K562 (cell line): ENCODE data around the gene EXOC4. TPM values are rescaled to one million over a fixed set of nuclear protein-coding genes. Genes with fewer than 3 reads are reported as not detected.

ENCODE experiments used
- ATAC-seq: fragments of 200-7000 bp; cut with Tn5 transposase; 3 replicates; pipeline ENCODE4 v1.9.1; 2020; ENCODE audit warnings: moderate library complexity
- BruUV-seq: library from RNA; stranded (reverse); fragments of 400-500 nt; replicated peaks from 2 replicates; lab custom pipeline; 2021; lab: Mats Ljungman, UMichigan
- CTCF ChIA-PET: fragments of 300-600 bp; formaldehyde crosslinking; extraction: SDS; loops from one replicate; lab custom pipeline; 2021; ENCODE audit warnings: low intra/inter-chr PET ratio; lab: Yijun Ruan, JAX
- POLR2A ChIA-PET: fragments of 300-600, 350-650 bp; sonication (Branson Sonifier 250); formaldehyde crosslinking; extraction: SDS; loops from one replicate; lab custom pipeline; 2021; ENCODE audit warnings: antibody characterized with exemption, inconsistent platforms; lab: Yijun Ruan, JAX
- DNase-seq, 4 experiments: peaks; one replicate each; pipeline versions ENCODE4 v3.0.0 to v3.0.0-alpha.2; 2011 to 2018; ENCODE audit warnings: low spot score in 3 of 4, mixed read lengths in 3 of 4; ENCODE audit errors: extremely low read depth in 1 of 4
- FAIRE-seq: peaks from 2 replicates; lab custom pipeline; 2011; peaks lifted over from hg19 to GRCh38; lab: Jason Lieb, UNC
- H2AFZ ChIP-seq: 2 replicates; pipeline ENCODE4 v1.6.0; 2011; ENCODE audit warnings: low read depth, low read length, control low read depth, inconsistent platforms
- H3K27ac ChIP-seq: fragments of 200-600 bp; 3 replicates; pipeline ENCODE4 v1.8.0; 2011; ENCODE audit warnings: low read depth, mild to moderate bottlenecking, control low read depth, inconsistent platforms, low read length, moderate library complexity, mixed read lengths; ENCODE audit errors: extremely low read depth
- H3K27me3 ChIP-seq, 2 experiments: fragments of 300-600 bp in 1 of 2; 2 replicates in 1 of 2; 3 replicates in 1 of 2; pipeline versions ENCODE4 v1.6.0 to v1.8.0; 2011; ENCODE audit warnings: inconsistent platforms in 2 of 2, low read length in 2 of 2, mild to moderate bottlenecking in 1 of 2, mixed read lengths in 1 of 2, moderate library complexity in 1 of 2; ENCODE audit not compliant: control insufficient read depth in 2 of 2, insufficient read depth in 2 of 2
- H3K36me3 ChIP-seq: fragments of 300-600 bp; 3 replicates; pipeline ENCODE4 v1.8.0; 2011; ENCODE audit warnings: mild to moderate bottlenecking, low read length, inconsistent platforms; ENCODE audit not compliant: control insufficient read depth, insufficient read depth
- H3K4me1 ChIP-seq, 2 experiments: fragments of 200-600 bp in 1 of 2; replicated peaks in 1 of 2; 2 replicates in 1 of 2; 3 replicates in 1 of 2; pipeline versions ENCODE4 v1.5.1 to v1.8.0; 2011; ENCODE audit warnings: inconsistent platforms in 2 of 2, low read length in 2 of 2, mild to moderate bottlenecking in 1 of 2, mixed read lengths in 1 of 2, moderate library complexity in 1 of 2; ENCODE audit not compliant: control insufficient read depth in 2 of 2, insufficient read depth in 2 of 2
- H3K4me2 ChIP-seq: 2 replicates; pipeline ENCODE4 v1.6.1; 2011; ENCODE audit warnings: low read length, control low read depth, inconsistent platforms, mixed read lengths; ENCODE audit not compliant: insufficient read depth
- H3K4me3 ChIP-seq: fragments of 200-600 bp; sonication (generic), shearing (Covaris generic); 2 replicates; pipeline ENCODE4 v1.5.1; 2016; ENCODE audit warnings: control low read depth, inconsistent platforms
- H3K79me2 ChIP-seq: fragments of 200-600 bp; 3 replicates; pipeline ENCODE4 v1.8.0; 2011; ENCODE audit warnings: low read length, inconsistent platforms; ENCODE audit not compliant: control insufficient read depth, insufficient read depth
- H3K9ac ChIP-seq, 2 experiments: 2 replicates each; pipeline versions ENCODE4 v1.6.0 to v1.6.1; 2011; ENCODE audit warnings: low read depth in 2 of 2, low read length in 2 of 2, control low read depth in 1 of 2, inconsistent platforms in 1 of 2, mild to moderate bottlenecking in 1 of 2, mixed read lengths in 1 of 2; ENCODE audit not compliant: insufficient read depth in 1 of 2
- H3K9me1 ChIP-seq: one replicate; pipeline ENCODE4 v1.6.0; 2011; ENCODE audit warnings: inconsistent platforms, mild to moderate bottlenecking, low read length, moderate library complexity; ENCODE audit not compliant: control insufficient read depth, insufficient read depth
- H3K9me3 ChIP-seq: replicated peaks from 2 replicates; pipeline ENCODE4 v1.5.1; 2011; ENCODE audit warnings: low read depth, low read length, inconsistent platforms; ENCODE audit not compliant: control insufficient read depth, insufficient read depth
- H4K20me1 ChIP-seq: replicated peaks from 2 replicates; pipeline ENCODE4 v1.6.1; 2011; ENCODE audit warnings: low read length, inconsistent platforms, mixed read lengths; ENCODE audit not compliant: control insufficient read depth, insufficient read depth
- C11orf30 ChIP-seq: fragments of 450-650 bp; IDR thresholded peaks from 2 replicates; pipeline ENCODE4 v1.6.1; 2016; ENCODE audit warnings: low read depth, mild to moderate bottlenecking
- CEBPG ChIP-seq, 3 experiments: fragments of 200-800 bp in 1 of 3; sonication (Bioruptor generic) in 1 of 3; sonication (generic) in 1 of 3; formaldehyde crosslinking in 1 of 3; IDR thresholded peaks in 2 of 3; conservative IDR thresholded peaks in 1 of 3; 2 replicates each; pipeline versions ENCODE4 v1.6.1 to v1.8.0; 2016 to 2022; ENCODE audit warnings: missing compliant biosample characterization in 2 of 3, missing genetic modification characterization in 2 of 3, mild to moderate bottlenecking in 1 of 3, missing genetic modification reagents in 1 of 3
- CHD1 ChIP-seq: fragments of 200-600 bp; sonication (generic); IDR thresholded peaks from one replicate; pipeline ENCODE4 v1.6.1; 2012; ENCODE audit warnings: mild to moderate bottlenecking, moderate library complexity, low read length, inconsistent platforms
- COPS2 ChIP-seq: fragments of 450-650 bp; conservative IDR thresholded peaks from 2 replicates; pipeline ENCODE4 v1.6.1; 2016; ENCODE audit warnings: mild to moderate bottlenecking, moderate library complexity
- CSDE1 ChIP-seq, 2 experiments: fragments of 450-650 bp; IDR thresholded peaks; 2 replicates each; pipeline ENCODE4 v1.6.1; 2016; ENCODE audit warnings: mild to moderate bottlenecking in 1 of 2
- ETV5 ChIP-seq: sonication (generic); formaldehyde crosslinking; IDR thresholded peaks from 2 replicates; pipeline ENCODE4 v1.4.0; 2020; ENCODE audit warnings: low read depth, mild to moderate bottlenecking, missing genetic modification reagents
- FOXJ3 ChIP-seq: sonication (generic); formaldehyde crosslinking; IDR thresholded peaks from 2 replicates; pipeline ENCODE4 v1.4.0; 2020; ENCODE audit warnings: mild to moderate bottlenecking, missing genetic modification reagents
- GTF2E2 ChIP-seq: fragments of 200-800 bp; sonication (Bioruptor generic); IDR thresholded peaks from 2 replicates; pipeline ENCODE4 v1.6.1; 2016; ENCODE audit warnings: missing genetic modification characterization, missing compliant biosample characterization
- KAT2B ChIP-seq: IDR thresholded peaks from one replicate; pipeline ENCODE4 v1.6.1; 2012; ENCODE audit warnings: low read depth, mild to moderate bottlenecking, control low read depth, inconsistent platforms, low read length, moderate library complexity
- KDM5B ChIP-seq: fragments of 200-600 bp; sonication (generic); IDR thresholded peaks from 2 replicates; pipeline ENCODE4 v1.6.1; 2012; ENCODE audit warnings: low read depth, mild to moderate bottlenecking, moderate library complexity, low read length, control low read depth, inconsistent platforms; ENCODE audit not compliant: insufficient replicate concordance
- MAFG ChIP-seq: fragments of 450-650 bp; conservative IDR thresholded peaks from 2 replicates; pipeline ENCODE4 v1.6.1; 2016; ENCODE audit warnings: missing genetic modification characterization, missing compliant biosample characterization
- MEF2D ChIP-seq: conservative IDR thresholded peaks from 2 replicates; pipeline ENCODE4 v1.6.1; 2016; ENCODE audit warnings: low read depth, missing genetic modification characterization, missing compliant biosample characterization
- RAD21 ChIP-seq, 2 experiments: fragments of 250-450 bp in 1 of 2; fragments of 450-650 bp in 1 of 2; sonication (Bioruptor Pico) in 1 of 2; formaldehyde crosslinking in 1 of 2; IDR thresholded peaks in 1 of 2; conservative IDR thresholded peaks in 1 of 2; 2 replicates each; pipeline versions ENCODE4 v1.4.0 to v1.8.0; 2020 to 2022; ENCODE audit warnings: mild to moderate bottlenecking in 2 of 2, moderate library complexity in 1 of 2
- TSC22D4 ChIP-seq: fragments of 450-650 bp; IDR thresholded peaks from 2 replicates; pipeline ENCODE4 v1.6.1; 2016; ENCODE audit warnings: missing genetic modification characterization, missing biosample characterization, control low read depth
- ZC3H11A ChIP-seq: IDR thresholded peaks from 2 replicates; pipeline ENCODE4 v1.6.1; 2012; ENCODE audit warnings: low read depth, low read length, improper control_type of control experiment
- ZNF133 ChIP-seq: fragments of 250-450 bp; sonication (Bioruptor Pico); IDR thresholded peaks from 2 replicates; pipeline ENCODE4 v1.4.0; 2020; ENCODE audit warnings: mild to moderate bottlenecking
- ZNF316 ChIP-seq: fragments of 450-650 bp; IDR thresholded peaks from 2 replicates; pipeline ENCODE4 v1.6.1; 2016
- ZNF444 ChIP-seq: fragments of 250-450 bp; sonication (Bioruptor Pico); IDR thresholded peaks from 2 replicates; pipeline ENCODE4 v1.4.0; 2020; ENCODE audit warnings: mild to moderate bottlenecking, moderate library complexity
- ZNF583 ChIP-seq: fragments of 250-450 bp; sonication (Bioruptor Pico); IDR thresholded peaks from 2 replicates; pipeline ENCODE4 v1.4.0; 2020
- ZNF830 ChIP-seq: fragments of 250-450 bp; sonication (Bioruptor Pico); IDR thresholded peaks from 2 replicates; pipeline ENCODE4 v1.5.0; 2021; ENCODE audit warnings: mild to moderate bottlenecking
- WGBS: fragments of 100-300 bp; shearing (Covaris generic); methylation state at CpG from one replicate; pipeline ENCODE4 v1.1.6; 2016; ENCODE audit warnings: low coverage, mixed read lengths; ENCODE audit not compliant: insufficient coverage; ENCODE audit errors: missing lambda C conversion rate; 5-methylcytosine and 5-hydroxymethylcytosine counted together
- in situ Hi-C: fragments of 300-500 bp; cut with MboI; formaldehyde crosslinking; loops from 4 replicates; pipeline ENCODE4 v1.15.0; 2018; ENCODE audit warnings: inconsistent platforms, mixed read lengths
- intact Hi-C: fragments of 100-400 bp; cut with micrococcal nuclease; formaldehyde crosslinking; loops from 2 replicates; pipeline ENCODE4 v1.14.2; 2022
- polyA plus RNA-seq, 8 experiments: library from polyadenylated mRNA; depleted of rRNA in 4 of 8; stranded (reverse) in 5 of 8; unstranded in 3 of 8; fragments of >200 nt; fragmentation: Nextera tagmentation in 2 of 8; fragmentation: Illumina TruSeq in 1 of 8; extraction: Ambion mirVana in 2 of 8; extraction: Trizol in 1 of 8; gene quantifications; 2 replicates each; pipeline versions ENCODE4 v1.2.1 to v1.2.3, GENCODE V29; 2011 to 2014; ENCODE audit warnings: inconsistent platforms in 1 of 8, missing spikeins in 1 of 8
- total RNA-seq, 7 experiments: library from RNA; depleted of rRNA in 6 of 7; stranded (reverse); fragments of >200 nt in 6 of 7; fragmentation: Illumina TruSeq in 2 of 7; extraction: Trizol in 2 of 7; gene quantifications; 2 replicates each; pipeline versions ENCODE4 v1.2.1 to v1.2.3, GENCODE V29; 2011 to 2021; ENCODE audit warnings: low replicate concordance in 1 of 7
- TF ChIP-seq, protein P1 (sequence below): fragments of 450-650 bp; formaldehyde crosslinking; conservative IDR thresholded peaks from 2 replicates; pipeline ENCODE4 v1.4.0; 2022; ENCODE audit warnings: mild to moderate bottlenecking, missing genetic modification characterization
- TF ChIP-seq, protein P2 (sequence below): sonication (generic); formaldehyde crosslinking; IDR thresholded peaks from 2 replicates; pipeline ENCODE4 v1.8.1; 2023; ENCODE audit warnings: mild to moderate bottlenecking, missing genetic modification reagents, moderate library complexity
- TF ChIP-seq, protein P3 (sequence below): fragments of 450-650 bp; IDR thresholded peaks from 2 replicates; pipeline ENCODE4 v1.6.1; 2016; ENCODE audit warnings: low read depth, mild to moderate bottlenecking, moderate library complexity

EXOC4 gene
- total and polyA plus RNA-seq, 9 of the 15 experiments (the other 6 are each of a cell fraction or from before 2014, with no cell fraction given): 18.5 to 73.1 (median 46.6) TPM

DNA sequence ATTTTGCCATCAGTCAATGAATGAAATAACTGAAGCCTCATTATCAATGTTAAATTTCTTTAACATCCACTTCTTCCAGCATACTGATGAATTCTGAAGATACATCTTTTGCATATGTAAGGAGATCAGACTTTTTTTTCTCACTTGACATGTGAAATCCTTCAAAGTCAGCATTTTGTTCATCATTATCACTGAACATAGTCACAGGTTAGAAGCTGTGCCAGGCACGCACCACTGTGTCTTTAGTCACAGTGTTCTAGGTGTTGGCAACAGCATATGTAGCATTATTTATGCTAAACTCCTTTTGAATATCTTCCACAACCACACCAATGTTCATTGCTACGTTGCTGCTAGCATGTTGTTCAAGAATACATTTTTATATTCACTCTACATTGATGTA is 450.1 kb downstream of the EXOC4 start:
- Histone ChIP-seq H3K9me1 (no peaks in the 10 kb centered on the region), H3K9ac (no peak overlapping the region), H3K4me2 (no peak overlapping the region), H3K27ac (no peak overlapping the region), H3K36me3 (no peaks in the 10 kb centered on the region), H3K79me2 (no peaks in the 10 kb centered on the region), H2AFZ (no peak overlapping the region), H3K4me3 (no peak overlapping the region), H3K27me3 (no peaks in the 10 kb centered on the region), H4K20me1 (no peaks in the 10 kb centered on the region; the same call in 1 of the 2 replicates), H3K9me3 (no peaks in the 10 kb centered on the region), H3K4me1 (no peaks in the 10 kb centered on the region)
- ATAC-seq: no peak
- ChIA-PET CTCF (no interaction called here), POLR2A (no interaction called here)
- WGBS: 32% methylated on average over 2 of the region's 2 CpGs
- no peak for DNase-seq
- no peak for FAIRE-seq
- BruUV-seq: no TSS peak
- intact Hi-C loops (no loop called here), in situ Hi-C loops (no loop called here)
- TF ChIP-seq COPS2 (no peak), MEF2D (tag) (no peak), RAD21 (CRISPR knock-in tag; conservative IDR thresholded peaks at IDR 0.05 in 1 of 2, IDR thresholded peaks at IDR 0.05 in 1 of 2) (no peak), C11orf30 (peak; percentile 21; the same call in 1 of the 2 replicates), ZNF316 (peak; percentile 53; the same call in 1 of the 2 replicates), GTF2E2 (tag) (no peak), ZNF133 (CRISPR knock-in tag) (no peak), ZNF444 (CRISPR knock-in tag) (no peak), KDM5B (no peak), CHD1 (no peak), ETV5 (no peak), ZNF583 (CRISPR knock-in tag) (no peak), CSDE1 (IDR thresholded peaks at IDR 0.05) (no peak), MAFG (tag) (peak; percentile 33; the same call in 1 of the 2 replicates), FOXJ3 (no peak), ZC3H11A (no peak), CEBPG (CRISPR knock-in tag; IDR thresholded peaks at IDR 0.05) (no peak), CEBPG (tag; conservative IDR thresholded peaks at IDR 0.05 in 1 of 2, IDR thresholded peaks at IDR 0.05 in 1 of 2) (no peak), ZNF830 (CRISPR knock-in tag) (no peak), TSC22D4 (tag) (no peak), KAT2B (no peak)
- TF ChIP-seq, protein P1, sequence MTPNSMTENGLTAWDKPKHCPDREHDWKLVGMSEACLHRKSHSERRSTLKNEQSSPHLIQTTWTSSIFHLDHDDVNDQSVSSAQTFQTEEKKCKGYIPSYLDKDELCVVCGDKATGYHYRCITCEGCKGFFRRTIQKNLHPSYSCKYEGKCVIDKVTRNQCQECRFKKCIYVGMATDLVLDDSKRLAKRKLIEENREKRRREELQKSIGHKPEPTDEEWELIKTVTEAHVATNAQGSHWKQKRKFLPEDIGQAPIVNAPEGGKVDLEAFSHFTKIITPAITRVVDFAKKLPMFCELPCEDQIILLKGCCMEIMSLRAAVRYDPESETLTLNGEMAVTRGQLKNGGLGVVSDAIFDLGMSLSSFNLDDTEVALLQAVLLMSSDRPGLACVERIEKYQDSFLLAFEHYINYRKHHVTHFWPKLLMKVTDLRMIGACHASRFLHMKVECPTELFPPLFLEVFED (CRISPR knock-in tag): no peak
- TF ChIP-seq, protein P2, sequence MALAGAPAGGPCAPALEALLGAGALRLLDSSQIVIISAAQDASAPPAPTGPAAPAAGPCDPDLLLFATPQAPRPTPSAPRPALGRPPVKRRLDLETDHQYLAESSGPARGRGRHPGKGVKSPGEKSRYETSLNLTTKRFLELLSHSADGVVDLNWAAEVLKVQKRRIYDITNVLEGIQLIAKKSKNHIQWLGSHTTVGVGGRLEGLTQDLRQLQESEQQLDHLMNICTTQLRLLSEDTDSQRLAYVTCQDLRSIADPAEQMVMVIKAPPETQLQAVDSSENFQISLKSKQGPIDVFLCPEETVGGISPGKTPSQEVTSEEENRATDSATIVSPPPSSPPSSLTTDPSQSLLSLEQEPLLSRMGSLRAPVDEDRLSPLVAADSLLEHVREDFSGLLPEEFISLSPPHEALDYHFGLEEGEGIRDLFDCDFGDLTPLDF (CRISPR knock-in tag): no peak
- TF ChIP-seq, protein P3, sequence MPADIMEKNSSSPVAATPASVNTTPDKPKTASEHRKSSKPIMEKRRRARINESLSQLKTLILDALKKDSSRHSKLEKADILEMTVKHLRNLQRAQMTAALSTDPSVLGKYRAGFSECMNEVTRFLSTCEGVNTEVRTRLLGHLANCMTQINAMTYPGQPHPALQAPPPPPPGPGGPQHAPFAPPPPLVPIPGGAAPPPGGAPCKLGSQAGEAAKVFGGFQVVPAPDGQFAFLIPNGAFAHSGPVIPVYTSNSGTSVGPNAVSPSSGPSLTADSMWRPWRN: no peak
